Kidney capillary endothelial cell (primary cell): Measurements from ENCODE around the gene FXN.
"Not testable (repeated sequence)": the region's sequence is repeated elsewhere in the genome, so short reads cannot be mapped to it uniquely, and the experiment has no call there.

ENCODE experiments used
- DNase-seq: peaks from one replicate; pipeline ENCODE4 v3.0.0-alpha.2; 2018; ENCODE audit warnings: low spot score

The FXN gene

GRCh38 chr9:69027355-69028097 is 8.0 kb upstream of the FXN start:
- peak; percentile 47 for DNase-seq

GRCh38 chr9:69028754-69029153 is 6.8 kb upstream of the FXN start:
- no peak for DNase-seq

- no peak for DNase-seq
These were observed 6.0 kb upstream of the FXN start for GRCh38 chr9:69029535-69029934.

- DNase-seq: peak; percentile 62
These were observed 4.5 kb upstream of the FXN start for GRCh38 chr9:69030851-69031645.

- no peak for DNase-seq
These were observed 1.5 kb upstream of the FXN start for GRCh38 chr9:69034071-69034470.

- DNase-seq: peak; percentile 16
These were observed 757 bp downstream of the FXN start for GRCh38 chr9:69036309-69036708.

GRCh38 chr9:69036799-69037198 is 1.2 kb downstream of the FXN start:
- no peak for DNase-seq

- DNase-seq: no peak
These were observed 5.1 kb downstream of the FXN start for GRCh38 chr9:69040646-69041045.

- peak; percentile 33 for DNase-seq
These were observed 9.0 kb downstream of the FXN start for GRCh38 chr9:69044240-69045219.

GRCh38 chr9:69045821-69046220 is 10.3 kb downstream of the FXN start:
- no peak for DNase-seq

- DNase-seq: no peak
These were observed 11.2 kb downstream of the FXN start for GRCh38 chr9:69046723-69047122.

GRCh38 chr9:69047371-69047770 is 11.8 kb downstream of the FXN start:
- DNase-seq: no peak

GRCh38 chr9:69049094-69049493 is 13.5 kb downstream of the FXN start:
- no peak for DNase-seq

GRCh38 chr9:69050936-69051335 is 15.4 kb downstream of the FXN start:
- not testable (repeated sequence) for DNase-seq

GRCh38 chr9:69054989-69055388 is 19.4 kb downstream of the FXN start:
- no peak for DNase-seq

- DNase-seq: no peak
These were observed 20.8 kb downstream of the FXN start for GRCh38 chr9:69056191-69056815.

- no peak for DNase-seq
These were observed 22.5 kb downstream of the FXN start for GRCh38 chr9:69058101-69058500.

- DNase-seq: no peak
These were observed 25.2 kb downstream of the FXN start for GRCh38 chr9:69060766-69061165.

GRCh38 chr9:69062195-69062594 is 26.6 kb downstream of the FXN start:
- DNase-seq: no peak

GRCh38 chr9:69063839-69064238 is 28.3 kb downstream of the FXN start:
- DNase-seq: no peak

- no peak for DNase-seq
These were observed 30.1 kb downstream of the FXN start for GRCh38 chr9:69065660-69066059.

GRCh38 chr9:69066955-69067354 is 31.4 kb downstream of the FXN start:
- no peak for DNase-seq
